ENCODE results near the gene NR1H4. TPM values are rescaled to one million over a fixed set of nuclear protein-coding genes. Genes with fewer than 3 reads are reported as not detected.

The NR1H4 gene
- total and polyA plus RNA-seq, 2 of the 8 experiments (the other 6 are each of a cell fraction or from before 2014, with no cell fraction given) = not detected

DNA sequence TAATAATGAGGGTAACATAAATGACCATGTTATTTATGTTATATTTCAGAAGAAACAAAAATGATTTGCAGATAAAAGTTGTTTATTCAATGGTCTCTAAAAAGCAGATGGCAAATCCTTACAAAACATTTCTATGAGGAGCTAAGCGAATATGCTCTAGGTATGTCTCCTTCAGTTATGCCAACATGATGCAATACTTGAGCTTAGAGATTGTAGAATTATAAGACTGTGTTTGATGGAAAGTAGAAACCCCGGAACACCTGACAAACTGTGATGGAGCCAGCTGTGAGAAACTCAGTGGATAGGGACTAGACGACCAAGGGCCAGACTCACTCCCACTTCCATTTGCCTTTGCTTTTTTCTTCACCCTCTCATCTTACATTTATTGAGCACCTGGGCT lies 17.8 kb upstream of the NR1H4 start (continued):
- TF ChIP-seq RNF2 (IDR thresholded peaks at IDR 0.05; ENCODE audit: borderline replicate concordance, low read depth, low read length, missing control alignments, poor library complexity, severe bottlenecking) (no peak), BACH1 (IDR thresholded peaks at IDR 0.05; ENCODE audit: low read length) (no peak), CTBP2 (IDR thresholded peaks at IDR 0.05; ENCODE audit: borderline replicate concordance, insufficient read depth, insufficient read length, low read length) (no peak)
- TF ChIP-seq, protein P1, sequence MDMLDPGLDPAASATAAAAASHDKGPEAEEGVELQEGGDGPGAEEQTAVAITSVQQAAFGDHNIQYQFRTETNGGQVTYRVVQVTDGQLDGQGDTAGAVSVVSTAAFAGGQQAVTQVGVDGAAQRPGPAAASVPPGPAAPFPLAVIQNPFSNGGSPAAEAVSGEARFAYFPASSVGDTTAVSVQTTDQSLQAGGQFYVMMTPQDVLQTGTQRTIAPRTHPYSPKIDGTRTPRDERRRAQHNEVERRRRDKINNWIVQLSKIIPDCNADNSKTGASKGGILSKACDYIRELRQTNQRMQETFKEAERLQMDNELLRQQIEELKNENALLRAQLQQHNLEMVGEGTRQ (IDR thresholded peaks at IDR 0.05; ENCODE audit: low read length) = no peak

All from H1 (cell line).